Measurements from ENCODE around the gene ARHGEF1.
"Not testable (repeated sequence)": the region's sequence is repeated elsewhere in the genome, so short reads cannot be mapped to it uniquely, and the experiment has no call there.

ARHGEF1 gene

GRCh38 chr19:41863209-41863931 lies 19.6 kb upstream of the ARHGEF1 start:
- no peak for DNase-seq

GRCh38 chr19:41864374-41864773 lies 18.6 kb upstream of the ARHGEF1 start:
- no peak for DNase-seq

- no peak for DNase-seq
Measured at GRCh38 chr19:41866284-41866683, 16.7 kb upstream of the ARHGEF1 start.

GRCh38 chr19:41868120-41868988 lies 14.6 kb upstream of the ARHGEF1 start:
- peak; percentile 38 to 61 for DNase-seq

GRCh38 chr19:41868989-41869300 lies 14.0 kb upstream of the ARHGEF1 start:
- no peak for DNase-seq

GRCh38 chr19:41869374-41869955 lies 13.5 kb upstream of the ARHGEF1 start:
- no peak for DNase-seq

GRCh38 chr19:41870401-41870873 lies 12.5 kb upstream of the ARHGEF1 start:
- no peak for DNase-seq

GRCh38 chr19:41871573-41872383 lies 11.2 kb upstream of the ARHGEF1 start:
- no peak for DNase-seq

- no peak for DNase-seq
Measured at GRCh38 chr19:41872384-41872774, 10.6 kb upstream of the ARHGEF1 start.

GRCh38 chr19:41872775-41873647 lies 10.0 kb upstream of the ARHGEF1 start:
- peak; percentile 33 to 61 for DNase-seq

GRCh38 chr19:41875973-41876372 lies 7.0 kb upstream of the ARHGEF1 start:
- DNase-seq, result not testable (repeated sequence)

- DNase-seq, result no peak
Measured at GRCh38 chr19:41876847-41877832, 5.8 kb upstream of the ARHGEF1 start, which contains the start of gene CD79A. TSS of gene CD79A (plus strand) at chr19:41877279. CDS start at chr19:41877305, 26 bp downstream.

GRCh38 chr19:41877916-41878905 lies 4.8 kb upstream of the ARHGEF1 start:
- DNase-seq, result no peak

GRCh38 chr19:41879080-41879479 lies 3.9 kb upstream of the ARHGEF1 start:
- DNase-seq, result no peak

- no peak for DNase-seq
Measured at GRCh38 chr19:41879670-41880328, 3.2 kb upstream of the ARHGEF1 start.

- no peak for DNase-seq
Measured at GRCh38 chr19:41880329-41880708, 2.7 kb upstream of the ARHGEF1 start.

GRCh38 chr19:41883463-41883820 lies 458 bp downstream of the ARHGEF1 start:
- no peak for DNase-seq

GRCh38 chr19:41883821-41884733 lies 1.1 kb downstream of the ARHGEF1 start:
- DNase-seq, result peak; percentile 86 to 99

Data from NCI-H187 (cell line).